Cardiac fibroblast (primary cell): ENCODE data around the gene NUDT7.

Source experiments
- DNase-seq, 2 donors: peaks; one replicate each; pipeline versions ENCODE4 v3.0.0 to v3.0.0-alpha.2; 2010; ENCODE audit warnings: low read depth in 2 of 2
- H3K4me3 ChIP-seq, 2 donors: replicated peaks in 1 of 2; 1 replicate in 1 of 2; 2 replicates in 1 of 2; pipeline ENCODE4 v1.5.1; 2011; ENCODE audit warnings: low read depth in 2 of 2, low read length in 2 of 2, mild to moderate bottlenecking in 2 of 2, moderate library complexity in 1 of 2
- CTCF ChIP-seq: IDR thresholded peaks from one replicate; pipeline ENCODE4 v1.5.1; 2011; ENCODE audit warnings: low read depth, mild to moderate bottlenecking, low read length, inconsistent platforms

The NUDT7 gene

GRCh38 chr16:77692612-77693011, 29.7 kb upstream of the NUDT7 start:
- no peak for TF ChIP-seq CTCF
- no peak overlapping the region for H3K4me3 ChIP-seq
- DNase-seq = no peak

- H3K4me3 ChIP-seq = no peak overlapping the region
- TF ChIP-seq CTCF = no peak
- DNase-seq = no peak
These were observed 26.2 kb upstream of the NUDT7 start for GRCh38 chr16:77696149-77696548.

- no peak overlapping the region for H3K4me3 ChIP-seq
- DNase-seq = no peak
These were observed 21.5 kb upstream of the NUDT7 start for GRCh38 chr16:77700846-77701245.

GRCh38 chr16:77705351-77705750, 17.0 kb upstream of the NUDT7 start:
- TF ChIP-seq CTCF = no peak
- H3K4me3 ChIP-seq = no peak overlapping the region
- no peak for DNase-seq

More at GRCh38 chr16:77700846-77701245, 21.5 kb upstream of the NUDT7 start:
- no peak for TF ChIP-seq CTCF

- H3K4me3 ChIP-seq = no peak overlapping the region
- no peak for DNase-seq
- no peak for TF ChIP-seq CTCF
These were observed 11.1 kb upstream of the NUDT7 start for GRCh38 chr16:77711179-77711578.

- no peak for DNase-seq
- H3K4me3 ChIP-seq = no peak overlapping the region
- TF ChIP-seq CTCF = no peak
These were observed 10.5 kb upstream of the NUDT7 start for GRCh38 chr16:77711775-77712174.

- DNase-seq = no peak
- H3K4me3 ChIP-seq = no peak overlapping the region
- no peak for TF ChIP-seq CTCF
These were observed 7.2 kb upstream of the NUDT7 start for GRCh38 chr16:77715145-77715544.
